Cardiac septum (tissue), 1 donor: ENCODE data around the gene CDK2AP2. TPM values are rescaled to one million over a fixed set of nuclear protein-coding genes. Genes with fewer than 3 reads are reported as not detected.

Experiments used
- DNase-seq: peaks from one replicate; pipeline ENCODE4 v3.0.0-alpha.2; 2020; ENCODE audit warnings: low spot score
- intact Hi-C: fragments of 100-400 bp; cut with DNase I; formaldehyde crosslinking; loops from one replicate; pipeline ENCODE4 v1.14.0; 2022
- total RNA-seq: library from RNA; stranded (reverse); fragmentation: NEBNext Ultra II Directional; extraction: Animal tissue kit (Norgen Biotek cat#: 25700); gene quantifications from one replicate; pipeline ENCODE4 v1.2.1, GENCODE V29; 2021
- donor health status: DM: no; HTN: no; CAD: no.

The CDK2AP2 gene
- total RNA-seq, 1 donor from 2014 or later, result 72.9 TPM

DNA sequence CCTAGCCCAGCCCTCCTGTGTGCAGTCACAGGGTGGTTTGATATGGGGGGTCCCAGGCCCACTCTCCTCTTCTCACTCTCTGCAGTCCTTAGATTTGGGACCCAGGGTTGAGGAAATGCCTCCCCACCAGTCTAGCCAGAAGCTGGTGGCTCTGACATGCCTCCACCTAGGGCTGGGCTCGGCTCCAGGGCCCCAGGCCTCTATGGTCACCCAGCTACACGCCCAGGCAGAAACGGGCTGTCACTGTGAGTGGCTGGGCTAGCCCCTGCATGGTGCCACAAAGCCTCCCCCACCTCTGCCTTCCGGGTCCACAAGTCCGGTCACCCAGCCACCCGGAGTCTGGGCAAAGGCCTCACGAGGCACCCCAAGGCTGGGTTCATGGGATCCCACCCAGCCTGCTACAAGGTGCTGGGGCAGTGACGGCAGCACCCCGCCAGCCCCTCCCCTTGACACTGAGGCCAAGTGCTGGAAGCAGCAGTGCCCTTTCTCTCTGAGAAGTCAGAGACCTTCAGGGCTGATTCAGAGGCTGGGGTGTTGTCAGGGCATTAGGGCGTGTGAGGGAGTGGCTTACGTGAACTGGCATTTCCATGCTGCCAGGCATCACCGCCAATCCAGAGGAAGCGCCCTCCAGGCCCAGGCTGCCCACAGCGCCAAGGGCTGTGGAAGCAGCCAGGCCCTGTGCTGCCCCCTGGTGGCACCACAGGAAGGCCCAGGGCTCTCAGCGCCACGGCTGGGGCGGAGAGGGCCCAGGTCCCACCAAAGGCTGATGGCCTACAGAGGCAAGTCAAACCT, 2.2 kb downstream of the CDK2AP2 start:
- peak; percentile 94 for DNase-seq
- intact Hi-C loops, result loop anchor here (2.0 to 5.0 kb wide), 3 partner anchors 37 to 148 kb away; partner anchors contain the start of genes RAD9A and TMEM134

DNA sequence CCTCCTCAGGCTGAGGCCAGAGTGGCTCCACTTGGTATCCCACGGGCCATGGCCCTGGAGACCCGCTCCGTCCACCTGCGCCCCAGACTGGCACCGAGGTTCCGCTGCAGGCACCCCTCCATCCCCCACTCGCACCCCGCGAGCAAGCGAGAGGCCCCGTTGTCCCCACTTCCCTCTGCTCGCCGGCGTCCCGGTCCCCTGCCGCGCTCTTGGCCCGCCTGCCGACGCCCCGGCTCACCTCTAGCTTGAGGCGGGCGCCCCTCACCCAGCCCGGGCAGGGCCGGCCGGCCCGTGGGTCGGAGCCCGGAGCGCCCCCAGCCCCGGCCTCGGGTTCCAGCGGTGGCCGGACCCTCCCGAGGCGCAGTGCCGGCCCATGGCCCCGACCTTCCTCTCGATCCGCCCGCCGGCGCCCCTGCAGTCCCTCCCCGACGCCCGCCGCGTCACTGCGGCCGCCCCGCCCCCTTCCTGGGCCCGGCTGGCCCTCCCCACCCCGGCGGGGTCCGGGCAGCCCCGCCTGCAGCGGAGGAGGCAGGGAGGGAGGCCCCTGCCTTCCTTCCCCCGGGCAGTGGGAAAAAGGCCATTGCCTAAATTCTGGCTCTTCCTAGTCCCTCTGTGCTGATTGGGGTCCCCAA, 2.9 kb downstream of the CDK2AP2 start, which contains the start of gene PITPNM1:
PITPNM1 (minus strand) TSS at position 414 of the 632 bp plus-strand sequence. CDS start 1,183 bp downstream, outside the sequence.
- DNase-seq, result peak; percentile 92
- intact Hi-C loops, result loop anchor here (5.0 kb wide), 1 partner anchor 148 kb away; no protein-coding TSS in a partner anchor

DNA sequence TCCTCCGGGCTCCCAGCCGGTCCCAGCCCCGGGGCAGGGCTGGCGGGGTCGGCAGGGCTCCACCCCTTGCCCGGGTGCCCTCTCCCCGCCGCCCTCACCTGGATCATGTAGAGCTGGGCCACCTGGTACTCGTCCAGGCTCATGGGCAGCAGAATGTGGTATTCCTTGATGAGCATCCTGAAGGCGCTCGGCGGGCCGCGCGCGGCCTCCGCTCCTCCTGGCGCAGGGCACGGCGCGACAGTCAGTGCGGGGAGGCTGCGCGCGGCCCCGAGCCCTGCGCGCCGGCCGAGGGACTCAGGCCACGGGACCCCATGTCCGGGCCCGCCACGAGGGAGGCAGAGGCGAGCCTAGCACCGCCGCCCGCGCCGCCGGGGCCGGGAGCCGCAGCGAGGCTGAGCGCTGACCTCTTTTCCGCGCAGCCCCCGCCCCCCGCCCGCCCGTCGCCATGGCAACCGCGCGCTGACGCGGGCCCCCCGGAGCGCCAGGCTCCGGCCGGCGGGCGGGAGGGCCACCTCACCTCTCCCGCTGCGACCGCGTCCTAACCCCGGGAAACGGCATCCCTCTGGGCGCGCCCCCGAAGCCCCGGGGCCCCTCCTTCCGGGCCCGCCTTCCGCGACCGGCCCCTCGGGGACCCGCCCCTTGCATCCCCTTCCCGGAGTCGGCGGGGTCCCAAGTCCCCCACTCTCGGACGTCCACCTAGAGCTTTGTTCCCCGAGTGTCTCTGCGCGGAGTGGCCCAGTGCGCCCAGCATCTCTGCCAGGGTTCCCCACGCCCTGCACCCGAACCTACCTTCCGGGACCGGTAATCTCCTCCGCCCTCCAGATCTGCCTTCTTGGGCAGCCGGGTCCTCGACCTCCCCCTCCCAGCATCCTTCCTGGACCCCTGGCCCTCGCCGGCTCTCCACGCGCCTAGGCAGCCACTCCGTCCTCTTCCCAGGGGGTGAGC, 3.7 kb downstream of the CDK2AP2 start:
- no peak for DNase-seq
- intact Hi-C loops, result no loop called here

DNA sequence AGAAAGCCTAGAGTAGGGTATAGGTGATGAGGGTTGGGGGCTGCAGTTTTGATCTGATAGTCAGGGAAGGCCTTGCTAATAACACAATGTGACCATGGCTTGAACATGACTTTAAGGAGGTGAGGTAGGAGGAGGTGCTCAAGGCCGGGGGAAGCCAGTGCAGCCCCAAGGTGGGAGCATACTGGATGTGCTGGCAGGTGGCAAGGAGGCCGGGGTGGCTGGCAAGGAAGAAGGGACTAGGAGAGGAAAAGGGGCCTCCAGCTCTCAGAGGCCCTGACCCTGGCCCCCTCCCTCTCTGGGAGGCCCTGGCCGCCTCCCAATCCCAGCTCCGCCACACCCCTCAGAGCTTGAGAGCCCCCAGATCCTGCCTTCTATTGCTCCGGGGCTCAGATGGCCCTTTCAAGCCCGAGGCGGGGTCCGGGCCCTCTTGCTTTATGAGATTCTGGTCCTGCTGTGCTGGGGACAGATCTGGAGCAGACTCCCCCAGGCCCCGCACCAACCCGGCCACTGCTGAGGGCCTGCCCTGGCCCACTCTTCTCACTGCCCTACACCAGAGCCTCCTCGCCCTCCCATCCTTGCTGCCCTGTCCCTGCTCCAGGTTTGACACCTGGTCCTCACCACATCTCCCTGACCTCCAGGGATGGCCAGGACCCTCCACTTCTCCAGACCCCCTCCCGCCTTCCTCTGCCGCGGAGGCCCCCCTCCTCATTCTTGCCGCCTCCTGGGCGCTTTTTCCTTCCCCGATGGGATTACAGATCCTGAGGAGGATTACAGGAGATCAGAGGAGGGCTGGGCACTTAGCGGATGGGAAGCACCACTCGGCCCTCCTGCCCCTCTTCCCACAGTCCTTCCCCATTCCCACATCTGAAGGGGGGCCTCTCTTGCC, 4.6 kb downstream of the CDK2AP2 start:
- intact Hi-C loops, result no loop called here
- no peak for DNase-seq

DNA sequence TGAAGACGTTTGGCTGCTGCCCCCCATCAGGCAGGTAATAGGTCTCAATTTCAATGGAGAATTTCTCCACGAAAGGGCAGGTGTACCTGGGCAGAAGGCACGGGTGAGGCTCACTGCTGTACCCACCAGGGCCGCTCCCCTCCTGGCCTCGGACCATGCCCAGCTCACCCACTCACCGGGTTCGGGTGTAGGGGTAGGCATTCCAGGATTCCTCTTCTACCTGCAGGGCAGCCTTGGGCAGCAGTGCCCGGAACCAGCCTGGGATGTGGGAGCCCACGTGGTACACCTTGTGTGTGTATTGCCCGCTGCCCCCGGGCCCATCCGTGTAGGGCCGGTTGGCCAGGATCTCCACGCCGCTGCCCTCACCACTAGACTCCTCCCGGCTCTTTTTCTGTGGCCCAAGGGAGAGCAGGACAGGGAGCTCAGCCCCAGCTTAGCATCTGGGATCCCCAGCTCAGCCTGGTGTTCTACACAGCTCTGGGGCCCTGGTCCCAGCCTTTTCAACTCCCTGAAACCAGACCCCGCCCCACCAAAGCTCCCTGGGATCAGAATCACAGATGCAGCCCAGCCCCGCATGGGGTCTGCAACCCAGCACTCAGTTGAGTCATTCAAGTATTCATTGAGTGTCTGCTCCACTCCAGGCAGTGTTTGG, 5.5 kb downstream of the CDK2AP2 start:
- intact Hi-C loops, result no loop called here
- DNase-seq, result no peak

DNA sequence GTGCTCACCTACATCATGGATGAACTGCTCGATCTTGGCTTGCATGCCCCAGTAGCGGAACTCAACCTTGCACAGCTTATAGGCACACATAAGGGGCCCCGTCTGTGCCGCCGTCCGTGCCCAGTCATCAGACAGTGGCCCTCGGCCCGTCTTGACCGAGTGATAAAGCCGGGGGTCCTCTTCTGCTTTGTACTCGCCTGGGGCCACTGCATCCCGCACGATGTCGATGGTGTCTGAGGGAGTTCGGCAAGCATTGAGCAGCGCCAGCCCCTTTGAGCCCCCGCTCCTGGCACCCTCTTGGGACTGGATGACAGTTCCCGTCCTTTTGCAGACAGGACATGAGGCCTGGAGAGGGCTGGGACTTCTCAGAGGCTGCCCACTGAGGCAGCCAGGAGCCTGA, 6.1 kb downstream of the CDK2AP2 start:
- no peak for DNase-seq
- intact Hi-C loops, result no loop called here

DNA sequence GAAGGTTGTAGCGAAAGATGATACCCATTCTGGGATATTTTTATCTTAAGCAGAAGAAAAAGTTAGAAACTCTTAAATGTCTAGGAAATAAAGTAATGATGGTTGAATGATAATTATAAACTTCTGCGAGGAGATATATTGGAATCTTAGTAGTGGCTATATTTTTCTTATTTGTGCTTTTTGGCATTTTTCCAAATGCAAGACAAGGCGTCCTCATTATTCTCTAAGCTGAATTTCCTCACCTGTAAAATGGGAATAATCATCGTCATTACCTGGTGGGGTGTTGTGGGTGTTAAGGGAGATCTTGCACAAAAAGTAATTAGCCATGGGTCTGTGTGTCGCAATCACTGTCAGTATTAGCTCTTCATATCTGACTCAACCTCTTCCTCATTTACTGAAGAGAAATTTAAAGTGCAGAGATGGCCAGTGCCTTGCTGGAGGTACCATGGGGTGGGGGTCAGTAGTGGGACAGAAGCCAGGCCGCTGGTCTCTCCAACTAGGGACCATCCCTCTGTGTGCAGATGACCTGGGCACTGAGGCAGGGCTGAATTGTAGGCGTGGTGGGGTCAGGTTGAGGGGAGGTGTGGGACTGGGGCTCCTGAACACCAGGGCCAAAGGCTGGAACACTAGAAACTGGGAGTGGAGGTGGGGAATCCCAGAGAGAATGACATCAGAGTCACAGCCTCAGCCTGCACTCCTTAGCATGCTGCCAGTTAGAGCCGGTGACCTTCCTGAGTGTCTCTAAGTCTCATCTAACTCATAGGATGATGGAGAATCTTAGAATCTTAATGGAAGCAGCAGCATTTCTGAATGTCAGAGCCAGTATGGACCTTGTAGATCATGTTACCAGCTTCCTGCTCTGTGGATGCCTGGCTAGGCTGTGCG, 6.9 kb downstream of the CDK2AP2 start:
- DNase-seq, result no peak
- intact Hi-C loops, result no loop called here

DNA sequence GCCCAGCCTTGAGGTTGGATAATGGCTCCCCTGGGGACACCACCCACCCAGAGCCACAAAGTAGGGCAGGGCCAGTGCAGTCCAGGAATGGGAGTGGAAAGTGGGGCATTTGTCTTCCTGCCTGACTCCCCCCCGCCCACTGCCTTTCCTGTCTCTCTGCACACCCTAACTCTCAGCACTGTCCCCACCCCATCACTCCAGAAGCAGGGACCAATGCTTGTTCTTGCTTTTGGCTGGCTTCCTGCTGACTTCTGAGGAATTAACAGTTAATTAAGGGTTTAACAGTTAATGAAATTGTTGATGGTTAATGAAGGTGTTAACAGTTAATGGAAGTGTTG, 7.5 kb downstream of the CDK2AP2 start:
- no peak for DNase-seq
- intact Hi-C loops, result no loop called here

DNA sequence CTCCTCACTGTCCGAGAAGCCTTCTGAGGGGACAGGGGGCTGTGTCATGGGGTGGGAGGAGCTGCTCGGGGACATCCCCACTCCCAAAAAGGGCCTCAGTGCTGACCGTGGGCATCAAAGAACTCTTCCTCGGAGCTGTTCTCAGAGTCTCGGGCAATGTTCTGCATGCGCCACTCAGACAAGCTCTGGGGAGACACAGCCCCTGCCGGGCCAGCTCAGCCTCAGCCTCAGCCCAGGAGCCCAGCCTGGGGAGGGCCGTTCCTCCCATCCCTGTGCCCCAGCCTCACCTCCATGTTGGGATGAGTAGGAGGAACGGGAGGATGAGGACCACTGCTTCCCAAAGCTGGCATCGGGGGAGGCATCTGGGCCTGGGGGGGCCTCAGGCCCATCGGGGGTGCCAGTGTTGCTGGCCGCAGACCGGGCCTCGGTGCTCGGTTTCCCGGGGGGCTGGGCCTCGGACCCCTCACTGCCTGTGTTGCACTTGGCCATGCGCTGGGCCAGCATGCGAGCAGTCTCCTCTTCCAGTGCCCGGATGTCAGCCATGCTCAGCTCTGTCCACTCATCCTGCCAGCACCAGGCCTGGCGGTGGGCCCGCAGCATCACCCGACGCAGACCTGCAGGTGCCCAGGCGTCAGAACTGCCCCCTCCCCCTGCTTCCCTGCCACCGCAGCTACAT, 8.0 kb downstream of the CDK2AP2 start:
- intact Hi-C loops, result no loop called here
- no peak for DNase-seq

DNA sequence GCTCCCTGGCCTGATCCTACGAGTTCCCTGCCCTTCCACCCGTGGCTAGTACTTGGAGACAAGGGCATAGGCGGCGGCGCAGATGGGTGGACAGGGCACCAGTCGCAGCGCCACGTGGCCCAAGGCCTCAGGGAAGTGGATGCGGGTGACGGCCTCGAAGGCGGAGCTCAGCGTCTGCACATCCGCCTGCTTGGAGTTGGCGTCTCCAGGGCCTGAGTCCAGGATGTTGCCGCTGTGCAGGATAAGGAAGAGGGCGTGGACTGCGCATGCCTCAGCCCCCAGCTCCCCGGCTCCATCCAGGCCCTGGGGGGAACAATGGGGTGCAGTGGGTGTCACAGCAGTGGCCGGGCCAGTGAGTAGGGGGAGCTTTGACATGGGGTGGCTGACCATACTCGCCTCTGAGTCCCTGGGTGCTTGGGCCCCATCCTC, 9.4 kb downstream of the CDK2AP2 start:
- DNase-seq, result no peak
- intact Hi-C loops, result no loop called here

DNA sequence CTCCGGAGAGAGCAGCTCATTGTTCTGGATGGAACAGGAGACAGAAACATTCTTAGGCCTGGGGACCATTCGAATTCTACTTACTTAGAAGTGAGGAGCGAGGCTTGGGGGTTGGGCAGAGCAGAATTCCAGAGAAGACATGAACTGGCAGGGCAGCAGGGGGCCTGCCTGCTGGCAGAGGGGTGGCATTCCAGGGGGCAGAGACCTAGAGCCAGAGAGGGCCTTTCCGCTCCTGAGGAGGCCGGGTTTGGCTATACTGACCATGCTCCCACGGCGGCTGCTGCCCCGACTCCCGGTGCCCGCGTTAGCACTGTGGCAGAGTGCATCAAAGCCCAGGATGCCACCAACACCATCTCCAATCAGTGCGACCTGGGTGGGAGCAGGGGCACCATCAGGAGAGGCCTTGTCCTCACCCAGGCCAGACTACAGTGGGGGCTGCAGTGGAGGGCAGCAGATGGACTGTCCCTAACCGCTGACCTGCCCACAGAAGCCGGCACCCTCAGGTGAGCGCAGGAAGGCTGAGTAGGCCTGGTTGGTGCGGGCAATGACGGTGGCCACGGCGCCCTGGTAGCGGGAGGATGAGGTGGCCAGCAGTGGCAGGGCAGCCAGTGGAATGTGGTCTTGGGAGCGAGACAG, 10.2 kb downstream of the CDK2AP2 start:
- intact Hi-C loops, result no loop called here
- DNase-seq, result no peak

DNA sequence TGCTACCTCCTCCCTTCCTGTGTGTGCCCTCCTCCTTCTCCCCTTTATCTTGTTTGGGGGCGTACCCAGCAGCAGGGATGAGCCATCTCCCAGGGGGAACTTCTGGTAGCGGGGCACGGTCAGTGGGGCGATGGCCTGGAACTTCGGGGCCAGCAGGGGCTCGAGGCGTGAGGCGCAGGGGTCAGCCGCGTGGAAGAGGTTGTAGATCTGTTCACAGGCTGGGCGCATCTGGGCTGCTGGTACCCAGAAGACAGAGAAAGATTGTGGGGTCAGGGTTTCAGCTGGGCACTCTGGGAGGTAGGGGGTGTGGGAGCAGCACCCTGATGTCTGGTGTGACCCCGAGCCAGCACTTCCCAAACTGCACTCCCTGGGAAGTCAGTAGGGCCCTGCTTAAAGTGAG, 11.8 kb downstream of the CDK2AP2 start:
- intact Hi-C loops, result no loop called here
- no peak for DNase-seq

DNA sequence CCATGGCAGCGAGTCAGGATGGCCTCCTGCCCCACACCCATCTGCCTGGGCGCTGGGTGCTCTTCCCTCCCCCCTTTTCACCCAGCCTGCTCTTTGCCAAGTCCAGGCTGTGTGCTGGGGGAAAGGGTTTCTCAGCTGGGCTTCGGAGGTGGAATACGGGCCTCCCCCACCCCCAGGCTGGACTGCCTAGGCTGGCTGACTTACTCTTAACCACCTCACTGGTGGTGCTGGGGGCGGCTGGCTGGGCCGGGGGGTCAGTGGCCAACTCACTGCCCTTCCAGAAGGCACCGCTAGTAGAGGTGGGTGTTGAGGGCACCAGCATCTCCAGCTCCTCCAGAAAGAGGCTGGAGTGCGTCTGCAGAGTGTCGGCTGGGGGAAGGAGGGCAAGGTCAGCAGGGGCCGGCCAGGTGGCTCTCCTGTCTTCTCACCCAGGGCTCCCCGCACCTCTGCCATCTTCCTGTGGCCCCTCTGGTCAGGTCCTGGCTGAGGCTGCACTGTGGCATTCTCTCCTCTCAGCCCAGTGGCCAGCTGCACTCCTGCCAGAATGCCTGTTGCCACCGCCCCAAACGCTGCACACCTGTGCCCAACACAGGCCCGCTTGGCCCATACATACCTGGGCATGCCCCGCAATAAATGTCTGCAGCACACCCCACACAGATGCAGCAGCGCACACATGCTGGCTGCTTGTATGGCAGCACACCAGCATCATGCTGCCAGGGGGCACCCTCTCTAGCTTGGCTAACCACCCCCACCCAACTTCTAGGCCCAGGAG, 12.5 kb downstream of the CDK2AP2 start:
- DNase-seq, result no peak
- intact Hi-C loops, result no loop called here

DNA sequence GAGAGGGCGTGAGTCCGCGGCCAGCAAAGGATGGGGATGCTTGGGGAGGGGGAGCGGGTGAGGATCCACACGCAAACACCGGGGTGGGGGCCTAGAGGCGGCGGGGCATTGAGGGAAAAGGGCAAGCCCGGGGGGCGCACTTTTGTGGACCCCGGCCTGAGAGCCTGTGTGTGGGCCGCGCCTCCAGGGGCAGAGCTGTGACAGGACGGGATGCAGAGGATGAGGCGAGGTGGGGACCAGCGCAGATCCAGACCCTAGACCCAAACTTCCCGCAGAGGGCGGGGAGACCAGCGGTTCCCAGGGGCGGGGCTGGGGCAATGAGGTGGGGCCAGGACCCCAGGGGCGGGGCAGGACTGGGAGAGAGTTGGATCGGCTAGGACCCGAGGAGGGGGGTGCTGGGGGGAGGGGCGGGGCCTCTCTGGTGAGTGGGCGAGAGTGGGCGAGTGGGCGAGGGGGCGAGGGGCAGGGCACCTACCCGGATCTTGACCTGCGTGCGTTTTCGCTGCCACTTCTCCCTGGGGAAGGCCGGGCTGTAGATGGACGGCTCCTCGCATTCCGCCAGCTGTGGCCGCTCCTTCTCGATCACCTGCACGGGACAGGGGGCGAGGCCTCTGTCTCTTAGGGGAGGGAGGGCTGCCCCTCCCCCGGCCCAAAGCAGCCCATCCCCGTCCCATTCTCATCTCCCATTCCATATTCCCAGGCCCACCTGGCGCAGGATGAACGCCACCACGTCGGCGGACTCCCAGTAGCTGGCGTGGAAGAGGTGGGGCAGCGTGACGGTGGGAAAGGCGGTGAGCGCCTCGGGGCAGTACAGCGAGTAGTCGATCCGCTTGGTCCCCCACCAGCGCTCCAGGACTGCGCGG, 13.4 kb downstream of the CDK2AP2 start:
- intact Hi-C loops, result no loop called here
- DNase-seq, result no peak
